Activated CD4-positive, alpha-beta T cell treated with anti-CD3 and anti-CD28 coated beads for 4 hours (primary cell): ENCODE results near the gene SART1.
A peak's percentile ranks its signal among the peaks of the same experiment; 100 is the strongest.

Experiments used
- DNase-seq, 2 donors: peaks; one replicate each; pipeline ENCODE4 v3.0.0-alpha.2; 2020

SART1 gene

GRCh38 chr11:65967329-65967934 is 5.9 kb downstream of the SART1 start:
- no peak for DNase-seq

GRCh38 chr11:65968600-65969482 is 7.3 kb downstream of the SART1 start:
- DNase-seq, result no peak

- no peak for DNase-seq
Measured at GRCh38 chr11:65972116-65972515, 10.6 kb downstream of the SART1 start.

- DNase-seq, result no peak
Measured at GRCh38 chr11:65973439-65974110, 12.0 kb downstream of the SART1 start.

- no peak for DNase-seq
Measured at GRCh38 chr11:65975771-65976170, 14.2 kb downstream of the SART1 start.

- DNase-seq, result no peak
Measured at GRCh38 chr11:65976216-65977176, 15.0 kb downstream of the SART1 start.

GRCh38 chr11:65977621-65978390 is 16.3 kb downstream of the SART1 start:
- DNase-seq, result no peak

GRCh38 chr11:65978391-65979238 is 17.1 kb downstream of the SART1 start:
- no peak for DNase-seq

GRCh38 chr11:65979261-65979759 is 17.8 kb downstream of the SART1 start:
- no peak for DNase-seq

- no peak for DNase-seq
Measured at GRCh38 chr11:65981101-65981740, 19.7 kb downstream of the SART1 start.

GRCh38 chr11:65981972-65982823 is 20.7 kb downstream of the SART1 start:
- no peak for DNase-seq

GRCh38 chr11:65982824-65983588 is 21.5 kb downstream of the SART1 start:
- DNase-seq, result no peak

- no peak for DNase-seq
Measured at GRCh38 chr11:65983589-65983987, 22.1 kb downstream of the SART1 start.

- DNase-seq, result no peak
Measured at GRCh38 chr11:65987336-65987735, 25.8 kb downstream of the SART1 start.

GRCh38 chr11:65988791-65989592 is 27.5 kb downstream of the SART1 start:
- peak; percentile 87 to 97 for DNase-seq

GRCh38 chr11:65992056-65992455 is 30.5 kb downstream of the SART1 start:
- DNase-seq, result no peak

- no peak for DNase-seq
Measured at GRCh38 chr11:65997286-65997685, 35.8 kb downstream of the SART1 start.
